ENCODE data around the gene CHTOP.

The CHTOP gene

DNA sequence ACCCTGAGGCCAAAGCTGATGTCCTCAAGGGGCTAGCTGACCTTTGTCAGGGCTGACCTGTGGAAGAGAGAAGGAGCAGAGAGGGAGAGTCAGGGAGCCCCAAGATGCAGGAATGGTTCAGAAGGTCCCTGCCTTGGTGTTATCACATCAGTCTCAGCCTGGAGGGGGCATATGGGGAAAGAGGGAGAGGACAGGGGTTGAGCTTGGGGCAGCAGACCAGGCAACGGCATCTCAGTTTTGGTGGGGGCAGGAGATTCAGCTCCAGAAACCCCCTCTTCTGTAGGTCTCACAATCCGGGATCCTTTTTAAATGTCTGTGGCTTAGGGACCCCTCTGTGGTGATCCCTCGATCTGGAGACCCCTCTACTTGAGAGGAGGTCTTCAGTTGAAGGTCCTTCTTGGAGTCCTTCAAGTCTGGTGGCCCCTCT, 7.4 kb upstream of the CHTOP start:
- TF ChIP-seq, protein P1, sequence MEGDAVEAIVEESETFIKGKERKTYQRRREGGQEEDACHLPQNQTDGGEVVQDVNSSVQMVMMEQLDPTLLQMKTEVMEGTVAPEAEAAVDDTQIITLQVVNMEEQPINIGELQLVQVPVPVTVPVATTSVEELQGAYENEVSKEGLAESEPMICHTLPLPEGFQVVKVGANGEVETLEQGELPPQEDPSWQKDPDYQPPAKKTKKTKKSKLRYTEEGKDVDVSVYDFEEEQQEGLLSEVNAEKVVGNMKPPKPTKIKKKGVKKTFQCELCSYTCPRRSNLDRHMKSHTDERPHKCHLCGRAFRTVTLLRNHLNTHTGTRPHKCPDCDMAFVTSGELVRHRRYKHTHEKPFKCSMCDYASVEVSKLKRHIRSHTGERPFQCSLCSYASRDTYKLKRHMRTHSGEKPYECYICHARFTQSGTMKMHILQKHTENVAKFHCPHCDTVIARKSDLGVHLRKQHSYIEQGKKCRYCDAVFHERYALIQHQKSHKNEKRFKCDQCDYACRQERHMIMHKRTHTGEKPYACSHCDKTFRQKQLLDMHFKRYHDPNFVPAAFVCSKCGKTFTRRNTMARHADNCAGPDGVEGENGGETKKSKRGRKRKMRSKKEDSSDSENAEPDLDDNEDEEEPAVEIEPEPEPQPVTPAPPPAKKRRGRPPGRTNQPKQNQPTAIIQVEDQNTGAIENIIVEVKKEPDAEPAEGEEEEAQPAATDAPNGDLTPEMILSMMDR (IDR thresholded peaks at IDR 0.05; ENCODE audit: extremely low read depth, insufficient read depth, missing control alignments), result no peak
- in situ Hi-C loops (cut with MboI; ENCODE audit: low pct_unique_long_range_greater_than_20kb, low sequenced_read_pairs, unreplicated experiment), result no loop called here
- no peak for DNase-seq (ENCODE audit: low spot score)

DNA sequence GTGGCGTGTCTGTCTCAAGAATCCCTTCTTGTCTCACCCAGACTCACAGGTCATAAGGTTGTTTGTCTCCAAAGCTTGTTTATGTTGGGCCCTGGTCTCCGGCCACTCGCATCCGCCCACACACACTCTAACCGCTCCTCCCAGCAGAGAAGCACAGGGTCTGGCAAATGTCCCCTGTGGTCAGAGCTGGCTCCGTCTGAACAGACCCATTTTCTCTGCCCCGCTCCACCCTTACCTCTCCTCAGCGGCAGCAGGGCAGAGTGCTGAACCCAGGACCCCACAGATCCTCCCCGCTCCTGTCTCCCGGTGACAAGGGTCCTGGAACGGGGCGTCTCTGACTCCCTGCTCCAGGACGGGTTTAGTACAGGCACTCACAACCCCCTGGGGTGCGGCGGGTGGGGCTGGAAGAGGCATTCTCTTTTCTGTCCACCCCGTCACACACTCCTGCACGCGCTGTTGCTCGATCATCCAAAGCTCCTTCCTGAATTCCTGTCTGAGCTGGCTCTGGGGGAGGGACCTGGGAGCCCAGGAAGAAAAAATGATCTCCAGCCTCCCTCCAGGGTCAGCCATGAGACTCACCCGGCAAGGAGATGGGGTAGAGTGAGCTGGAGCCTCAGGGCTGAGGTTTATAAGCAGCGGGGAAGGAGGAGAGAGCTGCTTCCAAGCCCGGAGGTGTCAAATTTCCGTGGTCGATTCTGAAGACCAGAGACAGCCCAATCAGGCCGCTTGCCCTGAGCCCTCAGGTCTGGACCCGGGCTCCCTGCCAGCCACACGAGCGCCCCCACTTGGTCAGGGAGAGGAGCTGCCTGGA, 6.8 kb upstream of the CHTOP start, which contains the start of gene S100A13:
Gene S100A13, minus strand, starts transcription at position 602 of the 811 bp plus-strand sequence. CDS start 1,033 bp downstream, outside the sequence.
- TF ChIP-seq, protein P1 (IDR thresholded peaks at IDR 0.05; ENCODE audit: extremely low read depth, insufficient read depth, missing control alignments), result peak; percentile 54
- in situ Hi-C loops (cut with MboI; ENCODE audit: low pct_unique_long_range_greater_than_20kb, low sequenced_read_pairs, unreplicated experiment), result no loop called here
- no peak for DNase-seq (ENCODE audit: low spot score)

DNA sequence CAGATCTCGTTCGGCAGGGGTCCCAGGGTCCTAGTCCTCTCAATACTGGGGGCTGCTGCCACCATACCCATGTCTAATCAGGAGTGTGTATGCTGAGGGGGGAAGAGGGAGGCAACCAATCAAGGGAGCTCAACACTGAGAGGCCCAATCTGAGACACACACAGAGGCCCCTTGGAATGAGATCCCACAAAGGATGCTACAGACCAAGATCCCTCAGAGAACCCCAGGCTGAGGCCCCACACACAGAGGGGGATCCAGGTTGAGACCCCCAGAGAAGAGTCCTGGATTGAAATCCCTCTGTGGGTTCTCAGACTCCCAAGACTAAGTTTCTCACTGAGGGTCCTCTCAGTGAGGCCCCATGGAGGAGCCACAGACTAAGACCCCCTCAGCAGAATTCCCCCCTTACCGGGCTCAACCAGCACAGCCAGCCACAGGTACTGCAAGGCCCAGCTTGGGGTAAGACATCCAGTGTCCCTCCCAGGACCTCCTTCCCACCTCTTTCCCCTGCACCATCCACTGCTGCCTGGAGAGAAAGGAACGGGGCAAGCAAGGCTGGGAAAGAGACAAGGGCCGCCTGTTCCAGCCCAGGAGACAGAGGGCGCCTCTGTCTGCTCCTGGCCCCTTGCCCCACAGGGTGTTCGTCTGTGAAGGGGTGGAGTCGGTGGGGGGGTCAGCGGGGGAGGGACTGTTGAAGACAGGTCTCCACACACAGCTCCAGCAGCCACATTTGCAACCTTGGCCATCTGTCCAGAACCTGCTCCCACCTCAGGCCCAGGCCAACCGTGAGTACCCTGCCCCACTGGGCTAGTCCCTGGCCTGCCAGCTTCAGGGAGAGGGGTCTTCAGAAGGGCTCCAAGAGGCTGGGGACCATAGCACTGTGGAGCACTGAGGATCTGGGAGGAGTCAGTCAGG, 5.9 kb upstream of the CHTOP start, which contains the start of gene S100A1:
Gene S100A1, plus strand, starts transcription at position 720 of the 912 bp plus-strand sequence. CDS start 2,088 bp downstream, outside the sequence.
- TF ChIP-seq, protein P1 (IDR thresholded peaks at IDR 0.05; ENCODE audit: extremely low read depth, insufficient read depth, missing control alignments), result no peak
- in situ Hi-C loops (cut with MboI; ENCODE audit: low pct_unique_long_range_greater_than_20kb, low sequenced_read_pairs, unreplicated experiment), result no loop called here
- no peak for DNase-seq (ENCODE audit: low spot score)

DNA sequence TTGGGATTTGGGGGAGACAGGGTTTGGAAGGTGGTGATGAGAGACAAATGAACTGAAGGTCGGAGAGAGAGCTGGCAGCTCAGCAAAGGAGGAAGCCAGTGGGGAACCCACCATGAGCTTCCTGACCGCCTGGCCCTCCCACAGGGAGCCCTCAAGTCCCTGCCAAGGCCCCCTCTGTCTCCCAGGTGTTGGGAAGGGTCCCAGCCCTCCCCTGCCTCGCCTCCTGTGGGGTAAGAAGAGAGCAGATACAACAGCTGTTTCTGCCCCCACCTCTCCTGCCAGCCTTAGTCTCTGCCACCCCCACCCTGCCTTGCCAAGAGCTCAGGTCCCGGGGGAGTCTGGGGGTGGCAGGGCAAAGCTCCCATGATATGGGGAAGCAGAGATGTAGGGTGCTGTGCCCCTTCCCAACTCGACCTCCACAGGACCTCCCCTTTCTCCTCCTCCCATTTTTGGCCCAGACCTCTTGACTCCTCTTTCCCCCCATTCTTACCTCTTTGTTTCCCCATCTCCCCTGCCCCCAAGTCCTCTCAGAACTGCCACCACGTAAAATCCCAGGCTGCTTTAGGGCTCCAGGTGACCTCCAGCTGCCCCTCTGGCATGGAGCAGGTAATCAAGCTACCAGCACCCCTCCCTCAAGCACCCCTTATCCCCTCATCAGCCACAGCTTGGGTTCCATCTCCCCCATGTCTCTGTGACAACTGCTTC, 5.1 kb upstream of the CHTOP start:
- in situ Hi-C loops (cut with MboI; ENCODE audit: low pct_unique_long_range_greater_than_20kb, low sequenced_read_pairs, unreplicated experiment), result no loop called here
- no peak for DNase-seq (ENCODE audit: low spot score)
- TF ChIP-seq, protein P1 (IDR thresholded peaks at IDR 0.05; ENCODE audit: extremely low read depth, insufficient read depth, missing control alignments), result no peak

DNA sequence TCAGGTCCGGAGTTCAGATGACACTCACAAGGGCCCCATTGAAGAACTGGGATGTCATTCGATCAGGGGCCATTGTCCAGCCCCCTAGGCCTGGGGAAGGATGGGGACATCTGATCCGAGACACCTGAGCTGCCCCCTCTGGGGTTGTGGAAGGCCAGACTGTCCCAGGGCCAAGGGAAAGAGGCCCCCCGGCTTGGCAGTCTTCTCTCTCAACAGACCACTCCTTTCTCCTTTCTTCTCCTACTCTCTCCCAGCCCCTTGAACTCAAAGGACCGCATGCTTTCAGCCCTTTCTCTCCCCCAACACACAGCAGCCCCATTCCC, 4.6 kb upstream of the CHTOP start:
- TF ChIP-seq, protein P1 (IDR thresholded peaks at IDR 0.05; ENCODE audit: extremely low read depth, insufficient read depth, missing control alignments), result no peak
- no peak for DNase-seq (ENCODE audit: low spot score)
- in situ Hi-C loops (cut with MboI; ENCODE audit: low pct_unique_long_range_greater_than_20kb, low sequenced_read_pairs, unreplicated experiment), result no loop called here

DNA sequence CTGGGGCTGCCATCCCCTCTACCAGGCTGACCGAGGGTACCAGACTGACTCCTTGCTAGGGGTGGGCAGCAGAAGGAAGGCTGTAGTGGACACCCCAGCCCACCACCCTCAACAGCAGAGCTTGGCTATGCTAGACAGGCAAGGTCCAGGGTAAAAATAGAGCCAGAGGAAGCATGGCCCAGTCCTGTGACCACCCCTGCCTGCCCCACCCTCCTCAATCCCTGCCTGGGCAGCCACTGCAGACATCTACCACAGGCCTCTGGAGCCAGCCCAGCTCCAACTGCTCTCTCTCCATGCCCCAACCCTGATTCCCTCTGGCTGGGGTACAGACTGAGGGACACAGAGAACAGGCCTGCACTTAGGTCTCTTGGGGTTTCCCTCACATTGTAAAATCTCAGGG, 3.9 kb upstream of the CHTOP start:
- in situ Hi-C loops (cut with MboI; ENCODE audit: low pct_unique_long_range_greater_than_20kb, low sequenced_read_pairs, unreplicated experiment), result no loop called here
- DNase-seq (ENCODE audit: low spot score), result no peak
- TF ChIP-seq, protein P1 (IDR thresholded peaks at IDR 0.05; ENCODE audit: extremely low read depth, insufficient read depth, missing control alignments), result no peak
